SK-N-SH treated with all-trans-retinoic acid at 6 μM for 48 hours (cell line): Measurements from ENCODE around the gene LILRA5.

Experiments
- ATAC-seq: fragments of 200-7000 bp; cut with Tn5 transposase; 3 replicates; pipeline ENCODE4 v1.9.1; 2020; ENCODE audit warnings: mild to moderate bottlenecking, moderate library complexity
- ARNTL ChIP-seq: fragments of 450-650 bp; formaldehyde crosslinking; IDR thresholded peaks from 2 replicates; pipeline ENCODE4 v1.5.0; 2020; ENCODE audit warnings: low read depth, mild to moderate bottlenecking, moderate library complexity, borderline replicate concordance
- BACH2 ChIP-seq: fragments of 250-450 bp; sonication (Bioruptor Pico); IDR thresholded peaks from 2 replicates; pipeline ENCODE4 v1.9.0; 2021; ENCODE audit warnings: mild to moderate bottlenecking, borderline replicate concordance
- CSDC2 ChIP-seq: fragments of 250-450 bp; sonication (Bioruptor Pico); IDR thresholded peaks from 2 replicates; pipeline ENCODE4 v1.5.0; 2020; ENCODE audit warnings: mild to moderate bottlenecking, moderate library complexity
- CSRNP3 ChIP-seq: fragments of 250-450 bp; sonication (Bioruptor Pico); IDR thresholded peaks from 2 replicates; pipeline ENCODE4 v1.5.1; 2021; ENCODE audit warnings: mild to moderate bottlenecking, moderate library complexity
- ESRRG ChIP-seq: fragments of 250-450 bp; sonication (Bioruptor Pico); IDR thresholded peaks from 2 replicates; pipeline ENCODE4 v1.6.1; 2021; ENCODE audit warnings: mild to moderate bottlenecking
- GLIS3 ChIP-seq: fragments of 250-450 bp; sonication (Bioruptor Pico); IDR thresholded peaks from 2 replicates; pipeline ENCODE4 v1.5.0; 2020; ENCODE audit warnings: mild to moderate bottlenecking, moderate library complexity
- ISL1 ChIP-seq: fragments of 250-450 bp; sonication (Bioruptor Pico); IDR thresholded peaks from 2 replicates; pipeline ENCODE4 v2.1.2; 2022; ENCODE audit warnings: mild to moderate bottlenecking, moderate library complexity
- OSR1 ChIP-seq: fragments of 250-450 bp; sonication (Bioruptor Pico); IDR thresholded peaks from 2 replicates; pipeline ENCODE4 v1.8.0; 2022; ENCODE audit warnings: moderate library complexity, mild to moderate bottlenecking, inconsistent platforms
- PATZ1 ChIP-seq: fragments of 250-450 bp; sonication (Bioruptor Pico); IDR thresholded peaks from 2 replicates; pipeline ENCODE4 v1.8.0; 2020; ENCODE audit warnings: mild to moderate bottlenecking, moderate library complexity, borderline replicate concordance
- POU6F1 ChIP-seq: fragments of 250-450 bp; sonication (Bioruptor Pico); IDR thresholded peaks from 2 replicates; pipeline ENCODE4 v1.8.0; 2021; ENCODE audit warnings: low read depth, mild to moderate bottlenecking, moderate library complexity, borderline replicate concordance
- PPARA ChIP-seq: fragments of 250-450 bp; sonication (Bioruptor Pico); IDR thresholded peaks from 2 replicates; pipeline ENCODE4 v1.5.0; 2020; ENCODE audit warnings: mild to moderate bottlenecking, borderline replicate concordance
- RARB ChIP-seq: fragments of 250-450 bp; sonication (Bioruptor Pico); IDR thresholded peaks from 2 replicates; pipeline ENCODE4 v1.8.0; 2021; ENCODE audit warnings: mild to moderate bottlenecking, moderate library complexity
- SNAI2 ChIP-seq: fragments of 250-450 bp; sonication (Bioruptor Pico); IDR thresholded peaks from 2 replicates; pipeline ENCODE4 v1.5.0; 2020; ENCODE audit warnings: mild to moderate bottlenecking, moderate library complexity
- TCF4 ChIP-seq: fragments of 250-450 bp; sonication (Bioruptor Pico); IDR thresholded peaks from 2 replicates; pipeline ENCODE4 v1.8.0; 2021; ENCODE audit warnings: mild to moderate bottlenecking, moderate library complexity, borderline replicate concordance
- TOX ChIP-seq: fragments of 250-450 bp; sonication (Bioruptor Pico); IDR thresholded peaks from 2 replicates; pipeline ENCODE4 v1.8.0; 2021; ENCODE audit warnings: mild to moderate bottlenecking, moderate library complexity, borderline replicate concordance
- TSHZ2 ChIP-seq: fragments of 250-450 bp; sonication (Bioruptor Pico); IDR thresholded peaks from 2 replicates; pipeline ENCODE4 v1.5.0; 2020; ENCODE audit warnings: mild to moderate bottlenecking, moderate library complexity
- ZC3H10 ChIP-seq: fragments of 250-450 bp; sonication (Bioruptor Pico); IDR thresholded peaks from 2 replicates; pipeline ENCODE4 v1.5.1; 2021; ENCODE audit warnings: mild to moderate bottlenecking, moderate library complexity
- ZFP3 ChIP-seq: fragments of 250-450 bp; sonication (Bioruptor Pico); IDR thresholded peaks from 2 replicates; pipeline ENCODE4 v1.5.0; 2020; ENCODE audit warnings: mild to moderate bottlenecking, moderate library complexity
- ZFP30 ChIP-seq: fragments of 450-650 bp; formaldehyde crosslinking; IDR thresholded peaks from 2 replicates; pipeline ENCODE4 v1.5.0; 2022; ENCODE audit warnings: mild to moderate bottlenecking, moderate library complexity
- ZNF565 ChIP-seq: fragments of 450-650 bp; formaldehyde crosslinking; conservative IDR thresholded peaks from 2 replicates; pipeline ENCODE4 v1.5.0; 2020; ENCODE audit warnings: low read depth, mild to moderate bottlenecking, moderate library complexity
- ZNF70 ChIP-seq: fragments of 450-650 bp; formaldehyde crosslinking; IDR thresholded peaks from 2 replicates; pipeline ENCODE4 v1.5.0; 2020; ENCODE audit warnings: mild to moderate bottlenecking, moderate library complexity
- ZNF8 ChIP-seq: fragments of 450-650 bp; formaldehyde crosslinking; IDR thresholded peaks from 2 replicates; pipeline ENCODE4 v1.5.0; 2020; ENCODE audit warnings: mild to moderate bottlenecking, moderate library complexity
- TF ChIP-seq, protein P1 (sequence below): fragments of 250-450 bp; sonication (Bioruptor Pico); IDR thresholded peaks from 2 replicates; pipeline ENCODE4 v1.5.1; 2020; ENCODE audit warnings: low read depth, mild to moderate bottlenecking, moderate library complexity

Gene LILRA5

GRCh38 chr19:54339646-54340358, 26.8 kb upstream of the LILRA5 start:
- no peak for TF ChIP-seq GLIS3 (CRISPR knock-in tag)
- TF ChIP-seq PATZ1 (CRISPR knock-in tag) = no peak
- TF ChIP-seq ZNF565 (CRISPR knock-in tag) = no peak
- TF ChIP-seq PPARA = no peak
- no peak for TF ChIP-seq ESRRG (CRISPR knock-in tag)
- no peak for TF ChIP-seq RARB (CRISPR knock-in tag)
- TF ChIP-seq ZNF70 = no peak
- TF ChIP-seq ZNF8 (CRISPR knock-in tag) = no peak
- no peak for TF ChIP-seq CSDC2 (CRISPR knock-in tag)
- no peak for TF ChIP-seq TOX (CRISPR knock-in tag)
- TF ChIP-seq TCF4 = no peak
- TF ChIP-seq ZFP3 (CRISPR knock-in tag) = no peak
- TF ChIP-seq, protein P1, sequence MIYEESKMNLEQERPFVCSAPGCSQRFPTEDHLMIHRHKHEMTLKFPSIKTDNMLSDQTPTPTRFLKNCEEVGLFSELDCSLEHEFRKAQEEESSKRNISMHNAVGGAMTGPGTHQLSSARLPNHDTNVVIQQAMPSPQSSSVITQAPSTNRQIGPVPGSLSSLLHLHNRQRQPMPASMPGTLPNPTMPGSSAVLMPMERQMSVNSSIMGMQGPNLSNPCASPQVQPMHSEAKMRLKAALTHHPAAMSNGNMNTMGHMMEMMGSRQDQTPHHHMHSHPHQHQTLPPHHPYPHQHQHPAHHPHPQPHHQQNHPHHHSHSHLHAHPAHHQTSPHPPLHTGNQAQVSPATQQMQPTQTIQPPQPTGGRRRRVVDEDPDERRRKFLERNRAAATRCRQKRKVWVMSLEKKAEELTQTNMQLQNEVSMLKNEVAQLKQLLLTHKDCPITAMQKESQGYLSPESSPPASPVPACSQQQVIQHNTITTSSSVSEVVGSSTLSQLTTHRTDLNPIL (CRISPR knock-in tag) = no peak
- TF ChIP-seq POU6F1 = no peak
- no peak for TF ChIP-seq ZFP30
- TF ChIP-seq ZC3H10 = no peak
- TF ChIP-seq SNAI2 (CRISPR knock-in tag) = no peak
- no peak for TF ChIP-seq ARNTL (CRISPR knock-in tag)
- TF ChIP-seq TSHZ2 = no peak
- ATAC-seq = no peak

GRCh38 chr19:54338521-54338920, 25.6 kb upstream of the LILRA5 start:
- ATAC-seq = no peak
- no peak for TF ChIP-seq CSDC2 (CRISPR knock-in tag)
- no peak for TF ChIP-seq ISL1
- no peak for TF ChIP-seq OSR1 (CRISPR knock-in tag)
- TF ChIP-seq GLIS3 (CRISPR knock-in tag) = no peak
- TF ChIP-seq SNAI2 (CRISPR knock-in tag) = no peak
- TF ChIP-seq PPARA = no peak
- no peak for TF ChIP-seq RARB (CRISPR knock-in tag)
- TF ChIP-seq CSRNP3 (CRISPR knock-in tag) = no peak
- no peak for TF ChIP-seq ESRRG (CRISPR knock-in tag)
- no peak for TF ChIP-seq TSHZ2
- no peak for TF ChIP-seq ARNTL (CRISPR knock-in tag)
- TF ChIP-seq ZNF565 (CRISPR knock-in tag) = no peak
- TF ChIP-seq ZNF70 = no peak
- TF ChIP-seq ZFP3 (CRISPR knock-in tag) = no peak
- TF ChIP-seq BACH2 (CRISPR knock-in tag) = no peak
- no peak for TF ChIP-seq PATZ1 (CRISPR knock-in tag)
- no peak for TF ChIP-seq ZFP30
- TF ChIP-seq ZNF8 (CRISPR knock-in tag) = no peak
- TF ChIP-seq, protein P1 (CRISPR knock-in tag) = no peak
- no peak for TF ChIP-seq TOX (CRISPR knock-in tag)
